ENCODE measurements around the gene ANKRD1. TPM values are rescaled to one million over a fixed set of nuclear protein-coding genes. Genes with fewer than 3 reads are reported as not detected.

The ANKRD1 gene
- total RNA-seq, 2 donors from 2014 or later = 0.52 to 4.3 TPM

GRCh38 chr10:90929179-90929578 is 8.3 kb upstream of the ANKRD1 start:
- 47 to 57% methylated on average over 5 of the region's 5 CpGs for WGBS, 2 donors
- Histone ChIP-seq H3K27ac (no peak overlapping the region), H3K4me3 (no peak overlapping the region), H3K9me3 (no peaks in the 10 kb centered on the region), H3K36me3 (replicated peaks in 1 of 2; ENCODE audit: insufficient read depth in 1 of 2, low read depth in 2 of 2) (no peaks in the 10 kb centered on the region), H3K27me3 (no peaks in the 10 kb centered on the region), H3K4me1 (peaks cover 9% of the 10 kb centered on the region)
- intact Hi-C loops (cut with DNase I) = no loop called here
- TF ChIP-seq POLR2A (IDR thresholded peaks at IDR 0.05) (no peak), CTCF (IDR thresholded peaks at IDR 0.05) (no peak)
- ATAC-seq (no peak), DNase-seq (no peak)

DNA sequence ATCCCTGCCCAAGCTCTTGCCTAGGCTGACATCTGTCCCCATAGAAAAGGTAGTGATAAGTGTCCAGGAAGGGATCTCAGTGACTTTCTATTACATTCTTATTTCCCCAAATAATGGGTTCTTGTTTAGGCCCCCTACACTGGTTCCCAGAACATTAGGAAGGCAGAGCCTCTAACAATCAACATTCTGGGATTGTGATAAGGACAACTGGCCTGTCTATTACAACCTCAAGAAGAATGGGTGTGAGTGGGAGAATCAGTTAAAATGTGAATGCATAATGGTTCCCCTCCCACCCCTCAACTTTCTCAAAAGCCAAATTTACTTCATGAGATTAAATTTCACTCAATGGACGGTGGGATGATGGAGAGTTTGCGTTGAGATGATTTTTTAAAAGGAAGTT is 6.4 kb upstream of the ANKRD1 start:
- Histone ChIP-seq H3K9me3 (no peaks in the 10 kb centered on the region), H3K4me1 (peaks cover 9% of the 10 kb centered on the region), H3K36me3 (replicated peaks in 1 of 2; ENCODE audit: insufficient read depth in 1 of 2, low read depth in 2 of 2) (no peaks in the 10 kb centered on the region), H3K27me3 (no peaks in the 10 kb centered on the region), H3K4me3 (no peak overlapping the region), H3K27ac (no peak overlapping the region)
- 71 to 85% methylated on average over 2 of the region's 2 CpGs for WGBS, 2 donors
- DNase-seq = no peak
- intact Hi-C loops (cut with DNase I) = no loop called here
- no peak for ATAC-seq
- TF ChIP-seq CTCF (IDR thresholded peaks at IDR 0.05) = no peak
- TF ChIP-seq POLR2A (IDR thresholded peaks at IDR 0.05) = no peak

DNA sequence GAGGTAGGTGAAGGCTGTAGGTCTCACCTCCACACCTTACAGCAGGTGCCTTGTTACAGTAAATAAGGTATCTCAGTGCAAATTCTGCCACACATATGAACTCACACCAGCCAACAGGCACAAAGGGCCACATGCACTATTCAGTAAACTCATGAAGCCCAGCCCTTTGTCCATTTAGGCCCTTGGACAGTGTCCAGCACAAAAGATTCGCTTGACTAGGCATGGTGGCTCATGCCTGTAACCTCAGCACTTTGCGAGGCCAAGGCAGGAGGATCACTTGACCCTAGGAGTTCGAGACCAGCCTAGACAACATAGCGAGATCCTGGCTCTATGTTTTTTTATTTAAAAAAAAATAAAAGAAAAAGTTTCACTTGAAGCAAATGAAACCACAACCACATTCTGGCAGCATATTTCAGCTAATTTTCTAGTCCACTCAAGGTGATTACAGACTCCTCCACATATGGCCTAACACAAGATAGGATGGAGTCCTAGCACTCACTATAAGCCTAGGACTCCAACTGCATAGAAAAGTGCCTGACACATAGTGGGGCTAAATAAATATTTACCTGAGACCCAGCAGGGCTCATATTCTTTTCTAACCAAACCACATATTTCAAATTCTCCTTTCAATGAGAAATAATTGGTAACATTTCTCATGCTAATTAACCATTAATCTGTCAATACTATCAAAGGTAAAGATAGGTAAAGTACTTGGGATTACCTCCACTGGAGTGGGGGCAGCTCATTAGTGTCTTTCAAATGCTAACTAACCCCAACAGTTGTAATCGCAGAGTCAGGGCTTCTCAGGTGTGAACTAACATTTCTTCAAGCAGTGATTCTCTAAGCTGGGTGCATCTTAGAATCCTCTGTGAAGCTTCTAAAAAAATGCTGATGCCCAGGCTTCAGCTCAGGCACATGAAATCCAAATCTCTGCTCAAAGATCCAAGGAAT is 4.5 kb upstream of the ANKRD1 start:
- Histone ChIP-seq H3K9me3 (no peaks in the 10 kb centered on the region), H3K27me3 (no peaks in the 10 kb centered on the region), H3K27ac (no peak overlapping the region), H3K4me3 (no peak overlapping the region), H3K36me3 (replicated peaks in 1 of 2; ENCODE audit: insufficient read depth in 1 of 2, low read depth in 2 of 2) (no peaks in the 10 kb centered on the region), H3K4me1 (peaks cover 6% of the 10 kb centered on the region)
- DNase-seq (no peak), ATAC-seq (no peak)
- WGBS, 2 donors = 92 to 94% methylated on average over 5 of the region's 5 CpGs
- intact Hi-C loops (cut with DNase I) = no loop called here
- TF ChIP-seq POLR2A (IDR thresholded peaks at IDR 0.05) (no peak), CTCF (IDR thresholded peaks at IDR 0.05) (no peak)

DNA sequence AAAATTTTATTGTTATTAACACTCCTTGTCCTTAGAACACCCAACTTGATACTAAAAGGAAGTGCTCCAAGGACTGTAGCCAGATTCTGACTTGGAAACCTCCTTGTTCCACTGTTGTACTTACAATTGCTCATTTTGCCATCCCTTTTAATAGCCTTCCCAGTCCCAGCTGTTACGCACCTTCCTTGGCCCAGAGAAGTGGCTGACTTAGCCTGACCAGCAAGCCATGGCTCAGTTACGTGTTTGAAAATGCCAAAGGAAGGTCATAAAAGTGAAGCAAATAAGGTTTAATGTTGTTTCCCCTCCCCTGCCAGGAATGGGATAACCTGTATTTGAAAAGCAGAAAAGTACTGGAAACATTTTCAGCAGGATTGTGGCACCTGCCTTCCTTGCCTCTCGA is 3.7 kb upstream of the ANKRD1 start:
- intact Hi-C loops (cut with DNase I) = no loop called here
- no peak for ATAC-seq
- H3K27me3 ChIP-seq = no peaks in the 10 kb centered on the region
- no peaks in the 10 kb centered on the region for H3K9me3 ChIP-seq
- no peak overlapping the region for H3K4me3 ChIP-seq
- no peaks in the 10 kb centered on the region for H3K4me1 ChIP-seq
- no peak for DNase-seq
- TF ChIP-seq POLR2A (IDR thresholded peaks at IDR 0.05) (no peak), CTCF (IDR thresholded peaks at IDR 0.05) (no peak)
- no peaks in the 10 kb centered on the region for H3K36me3 ChIP-seq (replicated peaks in 1 of 2; ENCODE audit: insufficient read depth in 1 of 2, low read depth in 2 of 2)
- H3K27ac ChIP-seq = no peak overlapping the region
- WGBS, 2 donors = 91 to 94% methylated on average over 3 of the region's 3 CpGs
